ENCODE data around the gene SAAL1.
A peak's percentile ranks its signal among the peaks of the same experiment; 100 is the strongest.

SAAL1 gene

DNA sequence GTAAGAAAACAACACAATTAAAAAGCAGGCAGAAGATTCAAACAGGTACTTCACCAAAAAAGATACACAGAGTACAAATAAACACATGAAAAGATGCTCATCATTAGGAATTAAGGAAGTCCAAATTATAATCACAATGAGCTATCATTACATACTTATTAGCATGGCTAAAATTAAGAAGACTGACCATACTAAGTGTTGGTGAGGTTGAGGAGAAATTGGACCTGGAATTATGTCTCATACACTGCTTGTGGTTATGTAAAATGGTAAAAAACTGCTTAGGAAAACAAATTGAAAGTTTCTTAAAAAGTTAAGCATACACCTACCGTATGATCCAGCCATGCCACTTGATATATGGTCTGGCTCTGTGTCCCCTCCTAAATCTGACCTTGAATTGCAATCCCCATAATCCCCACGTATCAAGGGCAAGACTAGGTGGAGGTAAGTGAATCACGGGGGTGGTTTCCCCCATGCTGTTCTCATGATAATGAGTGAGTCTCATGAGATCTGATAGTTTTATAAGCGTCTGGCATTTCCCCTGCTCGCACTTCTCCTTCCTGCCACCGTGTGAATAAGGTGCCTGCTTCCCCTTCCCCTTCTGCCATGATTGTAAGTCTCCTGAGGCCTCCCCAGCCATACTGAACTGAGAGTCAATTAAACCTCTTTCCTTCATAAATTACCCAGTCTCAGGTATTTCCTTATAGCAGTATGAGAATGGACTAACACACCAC is 4.8 kb downstream of the SAAL1 start:
- no peak for TF ChIP-seq PRDM6 (tag by site-specific recombination; IDR thresholded peaks at IDR 0.05)
- peak; percentile 92 for TF ChIP-seq ZNF184 (tag by site-specific recombination; IDR thresholded peaks at IDR 0.05)
- TF ChIP-seq ZNF133 (tag by site-specific recombination; IDR thresholded peaks at IDR 0.05): no peak
- no peak for TF ChIP-seq ZFP69B (tag by site-specific recombination; IDR thresholded peaks at IDR 0.05)
- no peak for TF ChIP-seq ELK4 (IDR thresholded peaks at IDR 0.05; ENCODE audit: borderline replicate concordance, low read depth, low read length)
- TF ChIP-seq ZNF155 (tag by site-specific recombination; IDR thresholded peaks at IDR 0.05): no peak
- no peak for TF ChIP-seq ZNF350 (tag by site-specific recombination; IDR thresholded peaks at IDR 0.05)
- TF ChIP-seq ZBTB21 (tag by site-specific recombination; IDR thresholded peaks at IDR 0.05): no peak
- no peak for TF ChIP-seq ZNF174 (tag by site-specific recombination; IDR thresholded peaks at IDR 0.05)
- no peak for TF ChIP-seq ZNF132 (tag by site-specific recombination; IDR thresholded peaks at IDR 0.05; ENCODE audit: borderline replicate concordance)
- TF ChIP-seq, protein P1, sequence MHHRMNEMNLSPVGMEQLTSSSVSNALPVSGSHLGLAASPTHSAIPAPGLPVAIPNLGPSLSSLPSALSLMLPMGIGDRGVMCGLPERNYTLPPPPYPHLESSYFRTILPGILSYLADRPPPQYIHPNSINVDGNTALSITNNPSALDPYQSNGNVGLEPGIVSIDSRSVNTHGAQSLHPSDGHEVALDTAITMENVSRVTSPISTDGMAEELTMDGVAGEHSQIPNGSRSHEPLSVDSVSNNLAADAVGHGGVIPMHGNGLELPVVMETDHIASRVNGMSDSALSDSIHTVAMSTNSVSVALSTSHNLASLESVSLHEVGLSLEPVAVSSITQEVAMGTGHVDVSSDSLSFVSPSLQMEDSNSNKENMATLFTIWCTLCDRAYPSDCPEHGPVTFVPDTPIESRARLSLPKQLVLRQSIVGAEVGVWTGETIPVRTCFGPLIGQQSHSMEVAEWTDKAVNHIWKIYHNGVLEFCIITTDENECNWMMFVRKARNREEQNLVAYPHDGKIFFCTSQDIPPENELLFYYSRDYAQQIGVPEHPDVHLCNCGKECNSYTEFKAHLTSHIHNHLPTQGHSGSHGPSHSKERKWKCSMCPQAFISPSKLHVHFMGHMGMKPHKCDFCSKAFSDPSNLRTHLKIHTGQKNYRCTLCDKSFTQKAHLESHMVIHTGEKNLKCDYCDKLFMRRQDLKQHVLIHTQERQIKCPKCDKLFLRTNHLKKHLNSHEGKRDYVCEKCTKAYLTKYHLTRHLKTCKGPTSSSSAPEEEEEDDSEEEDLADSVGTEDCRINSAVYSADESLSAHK (tag by site-specific recombination; IDR thresholded peaks at IDR 0.05): no peak
- no peak for TF ChIP-seq ZNF830 (tag by site-specific recombination; IDR thresholded peaks at IDR 0.05; ENCODE audit: low read depth)
- TF ChIP-seq, protein P2, sequence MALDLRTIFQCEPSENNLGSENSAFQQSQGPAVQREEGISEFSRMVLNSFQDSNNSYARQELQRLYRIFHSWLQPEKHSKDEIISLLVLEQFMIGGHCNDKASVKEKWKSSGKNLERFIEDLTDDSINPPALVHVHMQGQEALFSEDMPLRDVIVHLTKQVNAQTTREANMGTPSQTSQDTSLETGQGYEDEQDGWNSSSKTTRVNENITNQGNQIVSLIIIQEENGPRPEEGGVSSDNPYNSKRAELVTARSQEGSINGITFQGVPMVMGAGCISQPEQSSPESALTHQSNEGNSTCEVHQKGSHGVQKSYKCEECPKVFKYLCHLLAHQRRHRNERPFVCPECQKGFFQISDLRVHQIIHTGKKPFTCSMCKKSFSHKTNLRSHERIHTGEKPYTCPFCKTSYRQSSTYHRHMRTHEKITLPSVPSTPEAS (tag by site-specific recombination; IDR thresholded peaks at IDR 0.05): no peak
- no peak for TF ChIP-seq ATF2 (tag by site-specific recombination; IDR thresholded peaks at IDR 0.05; ENCODE audit: low read depth)
- TF ChIP-seq MZF1 (tag by site-specific recombination; IDR thresholded peaks at IDR 0.05; ENCODE audit: borderline replicate concordance): peak; percentile 80; the same call in 1 of the 2 replicates
- no peak for TF ChIP-seq ZBTB44 (tag by site-specific recombination; IDR thresholded peaks at IDR 0.05)
- TF ChIP-seq GFI1B (tag by site-specific recombination; IDR thresholded peaks at IDR 0.05): no peak
- H3K4me1 ChIP-seq (ENCODE audit: control insufficient read depth, insufficient read depth, low read length): no peaks in the 10 kb centered on the region
- no peak overlapping the region for H3K4me3 ChIP-seq (ENCODE audit: low read depth, low read length)
- peaks cover 5 to 58% of the 10 kb centered on the region in 2 experiments for H3K36me3 ChIP-seq (ENCODE audit: control insufficient read depth in 2 of 2, insufficient read depth in 1 of 2, low read length in 2 of 2)
- H3K9me3 ChIP-seq (ENCODE audit: control insufficient read depth, insufficient read depth, low read depth, low read length): no peaks in the 10 kb centered on the region
- H3K27ac ChIP-seq (ENCODE audit: extremely low read depth, low read depth, low read length): no peak overlapping the region
- ChIA-PET CTCF (no interaction called here), POLR2A (no interaction called here)
